Smooth muscle cell (in vitro differentiated cells): ENCODE measurements around the gene EDC4. TPM values are rescaled to one million over a fixed set of nuclear protein-coding genes. Genes with fewer than 3 reads are reported as not detected.

Experiments used
- DNase-seq: peaks from one replicate; lab custom pipeline; 2025; ENCODE audit not compliant: unreplicated experiment; lab: John Stamatoyannopoulos, UW
- H2AFZ ChIP-seq: fragments of 200-600 bp; sonication (generic); 2 replicates; pipeline ENCODE4 v1.6.0; 2016; ENCODE audit warnings: antibody characterized with exemption, low read depth, mild to moderate bottlenecking
- H3F3A ChIP-seq: fragments of 200-600 bp; sonication (generic); 2 replicates; pipeline ENCODE4 v1.6.0; 2017; ENCODE audit warnings: antibody characterized with exemption, low read depth
- H3K27ac ChIP-seq: fragments of 200-600 bp; sonication (generic); 2 replicates; pipeline ENCODE4 v1.5.1; 2016; ENCODE audit warnings: low read depth, mild to moderate bottlenecking
- H3K27me3 ChIP-seq: fragments of 200-600 bp; sonication (generic); 2 replicates; pipeline ENCODE4 v1.6.1; 2016; ENCODE audit warnings: low read depth, mild to moderate bottlenecking
- H3K36me3 ChIP-seq: fragments of 200-600 bp; sonication (generic); 2 replicates; pipeline ENCODE4 v1.5.1; 2016; ENCODE audit warnings: low read depth
- H3K4me1 ChIP-seq: fragments of 200-600 bp; sonication (generic); 2 replicates; pipeline ENCODE4 v1.5.1; 2016; ENCODE audit warnings: low read depth
- H3K4me2 ChIP-seq: fragments of 200-600 bp; sonication (generic); 2 replicates; pipeline ENCODE4 v1.6.0; 2016; ENCODE audit warnings: mild to moderate bottlenecking
- H3K4me3 ChIP-seq: fragments of 200-600 bp; sonication (generic); 2 replicates; pipeline ENCODE4 v1.5.1; 2016; ENCODE audit warnings: mild to moderate bottlenecking
- H3K79me2 ChIP-seq: fragments of 200-600 bp; sonication (generic); 2 replicates; pipeline ENCODE4 v1.6.0; 2016; ENCODE audit warnings: low read depth, mild to moderate bottlenecking
- H3K9ac ChIP-seq: fragments of 200-600 bp; sonication (generic); 2 replicates; pipeline ENCODE4 v1.6.0; 2016; ENCODE audit warnings: low read depth
- H3K9me3 ChIP-seq: fragments of 200-600 bp; sonication (generic); replicated peaks from 2 replicates; pipeline ENCODE4 v1.5.1; 2016; ENCODE audit warnings: low read depth
- H4K20me1 ChIP-seq: fragments of 200-600 bp; sonication (generic); 2 replicates; pipeline ENCODE4 v1.6.0; 2016; ENCODE audit warnings: low read depth
- CTCF ChIP-seq: fragments of 200-600 bp; sonication (generic); IDR thresholded peaks from 2 replicates; pipeline ENCODE4 v1.5.1; 2017; ENCODE audit warnings: borderline replicate concordance, mild to moderate bottlenecking, antibody characterized with exemption; ENCODE audit not compliant: insufficient read depth, poor library complexity, severe bottlenecking
- WGBS: methylation state at CpG from one replicate; pipeline ENCODE4 v1.1.7; 2016; ENCODE audit warnings: low lambda C conversion rate; 5-methylcytosine and 5-hydroxymethylcytosine counted together
- polyA plus RNA-seq: library from polyadenylated mRNA; unstranded; fragments of >200 nt; fragmentation: Nextera tagmentation; extraction: Ambion mirVana; gene quantifications from 2 replicates; pipeline ENCODE4 v1.2.1, GENCODE V29; 2016
- total RNA-seq: library from RNA; depleted of rRNA; stranded (reverse); fragments of >200 nt; gene quantifications from 2 replicates; pipeline ENCODE4 v1.2.3, GENCODE V29; 2014

Gene EDC4
- total and polyA plus RNA-seq, 2 experiments from 2014 or later: 46.3 to 64.5 TPM

GRCh38 chr16:67837811-67838210 is 35.0 kb upstream of the EDC4 start:
- DNase-seq: no peak
- Histone ChIP-seq H3F3A (peaks cover 6% of the 10 kb centered on the region), H2AFZ (no peak overlapping the region), H3K27ac (no peak overlapping the region), H3K4me3 (no peak overlapping the region), H3K9ac (no peak overlapping the region), H3K36me3 (no peaks in the 10 kb centered on the region), H3K27me3 (no peaks in the 10 kb centered on the region), H3K9me3 (no peaks in the 10 kb centered on the region), H3K79me2 (no peaks in the 10 kb centered on the region), H3K4me1 (peaks cover 4% of the 10 kb centered on the region), H3K4me2 (no peak overlapping the region), H4K20me1 (peaks cover 1% of the 10 kb centered on the region)
- WGBS: 96% methylated on average over 2 of the region's 2 CpGs
- no peak for TF ChIP-seq CTCF

- 55% methylated on average over 17 of the region's 17 CpGs for WGBS
- H3F3A ChIP-seq: peaks cover 28% of the 10 kb centered on the region
- DNase-seq: no peak
These were observed 31.5 kb upstream of the EDC4 start for GRCh38 chr16:67841198-67841815.

GRCh38 chr16:67841816-67842508 is 30.9 kb upstream of the EDC4 start, which contains the start of gene THAP11:
Gene THAP11 (plus strand): TSS chr16:67842320. CDS start chr16:67842555, 235 bp downstream.
- peaks cover 30% of the 10 kb centered on the region for H3F3A ChIP-seq
- WGBS: 2% methylated on average over 77 of the region's 83 CpGs
- peaks cover 30% of the 10 kb centered on the region for H3K79me2 ChIP-seq

More at GRCh38 chr16:67841198-67841815, 31.5 kb upstream of the EDC4 start:
- H4K20me1 ChIP-seq: peaks cover 17% of the 10 kb centered on the region
- no peaks in the 10 kb centered on the region for H3K27me3 ChIP-seq
- H3K36me3 ChIP-seq: no peaks in the 10 kb centered on the region
- H3K79me2 ChIP-seq: peaks cover 30% of the 10 kb centered on the region
- no peaks in the 10 kb centered on the region for H3K9me3 ChIP-seq
- peaks cover 35% of the 10 kb centered on the region for H3K4me1 ChIP-seq
- peak overlapping the region; percentile 95 for H2AFZ ChIP-seq
- peak overlapping the region; percentile 2 for H3K9ac ChIP-seq
- peak overlapping the region; percentile 98 for H3K27ac ChIP-seq
- H3K4me3 ChIP-seq: peak overlapping the region; percentile 85
- TF ChIP-seq CTCF: no peak
- peak overlapping the region; percentile 94 for H3K4me2 ChIP-seq

More at GRCh38 chr16:67841816-67842508, 30.9 kb upstream of the EDC4 start, which contains the start of gene THAP11:
- Histone ChIP-seq H4K20me1 (peaks cover 17% of the 10 kb centered on the region), H3K9me3 (no peaks in the 10 kb centered on the region), H3K27ac (peak within 1 kb of the TSS; percentile 98), H3K9ac (peak within 1 kb of the TSS; percentile 90), H3K4me2 (peak within 1 kb of the TSS; percentile 94), H3K4me1 (peaks cover 35% of the 10 kb centered on the region), H3K4me3 (peak within 1 kb of the TSS; percentile 85), H3K27me3 (no peaks in the 10 kb centered on the region), H3K36me3 (no peaks in the 10 kb centered on the region), H2AFZ (peak within 1 kb of the TSS; percentile 95)
- peak; percentile 63 for TF ChIP-seq CTCF
- peak; percentile 94 for DNase-seq
